ENCODE measurements around the gene MSRB1. TPM values are rescaled to one million over a fixed set of nuclear protein-coding genes. Genes with fewer than 3 reads are reported as not detected.

MSRB1 gene
- total RNA-seq (15.2 and 17.5 TPM in 2 replicates), polyA plus RNA-seq (4.4 and 8.5 TPM in 2 replicates), polyA minus RNA-seq (7.1 and 11.1 TPM in 2 replicates)
- total RNA-seq (2013): 5.4 TPM

GRCh38 chr16:1942810-1943726 lies at the start of gene MSRB1:
MSRB1 (minus strand) TSS chr16:1943199; CDS start chr16:1943156, 43 bp downstream.
- Histone ChIP-seq H3K27me3 (replicated peaks in 1 of 4; ENCODE audit: control extremely low read depth in 1 of 4, control insufficient read depth in 3 of 4, insufficient read depth in 4 of 4, low read length in 3 of 4) (no peaks in the 10 kb centered on the region), H3K4me1 (ENCODE audit: control insufficient read depth in 2 of 2, insufficient read depth in 2 of 2, low read length in 2 of 2) (peaks cover 14 to 19% of the 10 kb centered on the region in 2 donors), H3K9me3 (ENCODE audit: control extremely low read depth in 1 of 3, control insufficient read depth in 2 of 3, insufficient read depth in 1 of 3, low read length in 2 of 3) (no peaks in the 10 kb centered on the region), H3K79me2 (ENCODE audit: control insufficient read depth, insufficient read depth, low read length) (no peaks in the 10 kb centered on the region), H3K9ac (ENCODE audit: low read length) (peak within 1 kb of the TSS; percentile 82), H3K36me3 (replicated peaks in 1 of 2; ENCODE audit: control extremely low read depth in 1 of 2, control insufficient read depth in 1 of 2, extremely low read depth in 1 of 2, insufficient read depth in 2 of 2, low read length in 1 of 2) (peaks cover 0 to 8% of the 10 kb centered on the region in 2 experiments), H3K27ac (ENCODE audit: low read length in 2 of 2) (peak within 1 kb of the TSS; percentile 25 to 64), H4K20me1 (ENCODE audit: control insufficient read depth, insufficient read depth, low read length, poor library complexity, severe bottlenecking) (no peaks in the 10 kb centered on the region), H3K4me2 (replicated peaks; ENCODE audit: low read depth, low read length, poor library complexity, severe bottlenecking) (peak within 1 kb of the TSS; percentile 81), H2AFZ (ENCODE audit: insufficient read depth, low read depth, low read length, poor library complexity, severe bottlenecking) (peak within 1 kb of the TSS; percentile 91), H3K4me3 (ENCODE audit: control extremely low read depth in 1 of 5, extremely low read depth in 1 of 5, insufficient read depth in 1 of 5, low read depth in 2 of 5, low read length in 4 of 5) (peak within 1 kb of the TSS; percentile 42 to 83 (median 73))
- TF ChIP-seq EZH2 (IDR thresholded peaks at IDR 0.05; ENCODE audit: borderline replicate concordance, insufficient read depth, low read depth, low read length, poor library complexity, severe bottlenecking) (no peak), CTCF (IDR thresholded peaks at IDR 0.05) (no peak)
- DNase-seq (peak; percentile 99), ATAC-seq (ENCODE audit: low read depth) (peak; percentile 99)
- intact Hi-C loops (cut with micrococcal nuclease): loop anchor here (1.0 to 10.0 kb wide), 2 partner anchors 14 to 52 kb away; no protein-coding TSS in a partner anchor
- WGBS (ENCODE audit: insufficient coverage): 2% methylated on average over 73 of the region's 77 CpGs
- Mint-ChIP-seq H3K4me1 (peaks cover 21% of the 10 kb centered on the region), H3K27ac (peak within 1 kb of the TSS; percentile 80), H3K27me3 (no peaks in the 10 kb centered on the region), H3K4me3 (peak within 1 kb of the TSS; percentile 90), H3K9me3 (ENCODE audit: insufficient read depth) (no peaks in the 10 kb centered on the region)
- ChIA-PET CTCF (interaction anchor here (0.8 to 1.7 kb wide), 3 partner anchors 15 to 79 kb away, joined by 3 to 6 read pairs (median 5); partner anchors contain the start of gene RPS2), POLR2A (interaction anchor here (0.8 to 1.4 kb wide), 7 partner anchors 11 to 212 kb away, joined by 3 to 12 read pairs (median 4); partner anchors contain the start of genes NTHL1, RPS2, TRAF7 and TSC2)
